ENCODE data around the gene NLRP12. TPM values are rescaled to one million over a fixed set of nuclear protein-coding genes. Genes with fewer than 3 reads are reported as not detected.
"Not testable (repeated sequence)": the region's sequence is repeated elsewhere in the genome, so short reads cannot be mapped to it uniquely, and the experiment has no call there.

The NLRP12 gene, protein sequence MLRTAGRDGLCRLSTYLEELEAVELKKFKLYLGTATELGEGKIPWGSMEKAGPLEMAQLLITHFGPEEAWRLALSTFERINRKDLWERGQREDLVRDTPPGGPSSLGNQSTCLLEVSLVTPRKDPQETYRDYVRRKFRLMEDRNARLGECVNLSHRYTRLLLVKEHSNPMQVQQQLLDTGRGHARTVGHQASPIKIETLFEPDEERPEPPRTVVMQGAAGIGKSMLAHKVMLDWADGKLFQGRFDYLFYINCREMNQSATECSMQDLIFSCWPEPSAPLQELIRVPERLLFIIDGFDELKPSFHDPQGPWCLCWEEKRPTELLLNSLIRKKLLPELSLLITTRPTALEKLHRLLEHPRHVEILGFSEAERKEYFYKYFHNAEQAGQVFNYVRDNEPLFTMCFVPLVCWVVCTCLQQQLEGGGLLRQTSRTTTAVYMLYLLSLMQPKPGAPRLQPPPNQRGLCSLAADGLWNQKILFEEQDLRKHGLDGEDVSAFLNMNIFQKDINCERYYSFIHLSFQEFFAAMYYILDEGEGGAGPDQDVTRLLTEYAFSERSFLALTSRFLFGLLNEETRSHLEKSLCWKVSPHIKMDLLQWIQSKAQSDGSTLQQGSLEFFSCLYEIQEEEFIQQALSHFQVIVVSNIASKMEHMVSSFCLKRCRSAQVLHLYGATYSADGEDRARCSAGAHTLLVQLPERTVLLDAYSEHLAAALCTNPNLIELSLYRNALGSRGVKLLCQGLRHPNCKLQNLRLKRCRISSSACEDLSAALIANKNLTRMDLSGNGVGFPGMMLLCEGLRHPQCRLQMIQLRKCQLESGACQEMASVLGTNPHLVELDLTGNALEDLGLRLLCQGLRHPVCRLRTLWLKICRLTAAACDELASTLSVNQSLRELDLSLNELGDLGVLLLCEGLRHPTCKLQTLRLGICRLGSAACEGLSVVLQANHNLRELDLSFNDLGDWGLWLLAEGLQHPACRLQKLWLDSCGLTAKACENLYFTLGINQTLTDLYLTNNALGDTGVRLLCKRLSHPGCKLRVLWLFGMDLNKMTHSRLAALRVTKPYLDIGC
- 0.12 TPM for total RNA-seq

DNA sequence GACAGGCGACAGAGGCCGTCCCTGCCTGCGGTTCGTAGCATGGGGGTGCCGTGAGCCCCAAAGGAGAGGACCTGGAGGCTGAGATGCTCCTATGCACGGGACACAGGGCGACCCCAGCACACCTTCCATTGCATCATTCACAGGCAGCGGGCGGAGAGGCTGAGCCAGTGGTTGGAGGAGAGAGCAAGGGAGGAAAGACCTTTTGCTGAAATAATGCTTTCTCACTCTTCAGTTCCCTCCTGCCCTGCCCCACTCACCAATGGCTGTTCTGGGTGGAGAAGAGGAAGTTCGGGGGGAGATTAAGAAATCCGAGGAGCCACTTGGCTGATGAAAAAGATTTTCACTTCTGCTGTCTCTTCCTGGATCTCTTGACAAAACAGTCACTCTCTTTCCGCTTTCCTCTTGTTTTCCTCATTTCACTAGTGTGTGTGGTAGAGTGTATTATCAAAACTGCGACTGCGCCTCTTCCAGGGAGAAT lies at the start of gene NLRP12:
TSS of gene NLRP12 (minus strand) at position 181 of the 478 bp plus-strand sequence. CDS start at position 41, 140 bp downstream.
- no peak for ATAC-seq

DNA sequence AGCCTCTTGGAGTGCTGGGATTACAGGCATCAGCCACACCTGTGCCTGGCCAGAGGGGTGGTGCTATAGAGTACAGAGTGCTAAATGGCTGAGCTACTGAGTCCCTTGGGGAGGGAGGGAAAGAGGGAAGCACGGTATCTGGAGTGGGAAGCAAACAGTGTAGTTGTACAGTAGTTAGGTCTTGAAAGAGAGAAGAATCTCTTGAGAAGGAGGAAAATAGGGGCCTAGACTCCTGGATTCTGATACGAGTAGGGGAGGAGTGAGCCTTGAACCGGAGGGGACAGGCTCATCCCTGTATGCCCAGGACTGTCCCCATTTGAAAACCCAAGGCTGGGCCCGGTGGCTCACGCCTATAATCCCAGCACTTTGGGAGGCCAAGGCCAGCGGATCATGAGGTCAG lies 48.6 kb upstream of the NLRP12 start:
- no peak for ATAC-seq

- no peak for ATAC-seq
Measured at GRCh38 chr19:53871454-53871853, 47.3 kb upstream of the NLRP12 start.

DNA sequence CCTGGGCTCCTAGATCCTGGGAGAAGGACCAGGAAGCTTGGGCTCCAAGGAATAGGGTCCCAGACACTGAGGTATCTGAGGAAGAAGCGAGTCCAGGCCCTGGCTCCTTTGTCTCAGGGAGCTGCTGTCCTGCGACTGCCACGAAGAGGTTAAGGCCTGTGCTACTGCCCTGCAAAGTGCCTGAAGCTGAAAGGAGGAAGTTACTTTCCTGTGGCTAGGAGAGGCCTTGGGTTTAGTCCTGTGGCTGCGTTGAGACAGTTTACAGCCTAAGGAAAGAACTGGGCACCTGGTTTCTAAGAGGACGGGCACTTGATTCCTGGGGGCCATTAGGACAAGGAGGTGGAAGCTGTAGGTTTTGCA lies 46.4 kb upstream of the NLRP12 start:
- no peak for ATAC-seq

DNA sequence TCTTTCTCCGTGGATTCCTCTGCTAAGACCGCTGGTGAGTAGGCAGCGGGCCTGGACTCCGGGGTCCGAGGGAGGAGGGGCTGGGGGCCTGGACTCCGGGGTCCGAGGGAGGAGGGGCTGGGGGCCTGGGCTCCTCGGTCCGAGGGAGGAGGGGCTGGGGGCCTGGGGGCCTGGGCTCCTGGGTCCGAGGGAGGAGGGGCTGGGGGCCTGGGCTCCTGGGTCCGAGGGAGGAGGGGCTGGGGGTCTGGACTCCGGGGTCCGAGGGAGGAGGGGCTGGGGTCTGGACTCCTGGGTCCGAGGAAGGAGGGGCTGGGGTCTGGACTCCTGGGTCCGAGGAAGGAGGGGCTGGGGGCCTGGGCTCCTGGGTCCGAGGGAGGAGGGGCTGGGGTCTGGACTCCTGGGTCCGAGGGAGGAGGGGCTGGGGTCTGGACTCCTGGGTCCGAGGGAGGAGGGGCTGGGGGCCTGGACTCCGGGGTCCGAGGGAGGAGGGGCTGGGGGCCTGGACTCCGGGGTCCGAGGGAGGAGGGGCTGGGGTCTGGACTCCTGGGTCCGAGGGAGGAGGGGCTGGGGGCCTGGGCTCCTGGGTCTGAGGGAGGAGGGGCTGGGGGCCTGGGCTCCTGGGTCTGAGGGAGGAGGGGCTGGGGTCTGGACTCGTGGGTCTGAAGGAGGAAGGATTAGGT lies 45.8 kb upstream of the NLRP12 start:
- not testable (repeated sequence) for ATAC-seq

DNA sequence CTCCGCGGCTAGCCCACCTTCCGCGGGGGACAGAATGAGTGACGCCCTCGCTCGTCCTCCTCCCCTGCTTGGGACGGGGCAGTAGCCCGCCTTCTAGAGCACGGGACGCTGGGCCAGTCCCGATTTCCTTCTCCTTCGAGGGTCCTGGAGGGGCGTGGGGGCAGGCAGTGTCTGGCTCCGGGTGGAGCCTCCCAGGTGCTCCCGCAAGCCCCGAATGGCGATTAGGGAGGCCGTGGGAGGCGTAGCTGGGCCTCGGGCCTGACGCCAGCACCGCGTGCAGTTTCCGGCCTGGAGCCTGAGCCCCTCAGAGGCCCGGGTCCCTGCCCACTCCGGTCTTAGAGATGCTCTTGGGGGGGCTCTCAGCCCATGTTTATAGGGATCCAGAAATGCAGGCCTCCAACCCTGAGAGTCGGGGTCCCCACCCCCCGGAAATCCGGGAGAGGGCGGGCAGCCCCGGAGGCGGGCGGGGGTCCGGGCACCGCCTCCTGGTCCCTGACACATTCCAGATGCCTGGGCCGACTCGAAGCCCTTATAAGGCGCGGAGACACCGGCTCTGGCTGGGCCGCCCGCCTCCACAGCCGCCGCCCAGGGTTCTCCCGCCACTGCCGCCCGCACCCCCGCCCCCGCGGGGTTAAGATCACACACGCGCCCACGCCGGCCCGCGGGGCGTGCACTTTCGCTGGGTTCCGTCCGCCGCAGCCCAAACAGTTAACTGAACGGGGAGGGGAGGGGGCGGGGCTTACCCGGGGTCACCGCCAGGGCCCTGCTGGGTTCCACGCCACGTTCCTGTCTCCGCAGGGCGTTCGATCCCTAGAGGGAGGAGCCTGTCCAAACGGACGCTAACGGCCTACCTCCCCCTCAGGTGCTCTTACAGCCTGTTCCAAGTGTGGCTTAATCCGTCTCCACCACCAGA lies 45.0 kb upstream of the NLRP12 start:
- ATAC-seq, result peak; percentile 58

GRCh38 chr19:53868091-53868891 lies 44.2 kb upstream of the NLRP12 start:
- ATAC-seq, result no peak

- peak; percentile 92 for ATAC-seq
Measured at GRCh38 chr19:53867225-53868090, 43.3 kb upstream of the NLRP12 start, which contains the start of gene MYADM. MYADM (plus strand) TSS chr19:53867883; CDS start chr19:53873530, 5,647 bp downstream.

GRCh38 chr19:53866865-53867224 lies 42.7 kb upstream of the NLRP12 start:
- no peak for ATAC-seq

GRCh38 chr19:53865918-53866864 lies 42.1 kb upstream of the NLRP12 start:
- ATAC-seq, result peak; percentile 25

DNA sequence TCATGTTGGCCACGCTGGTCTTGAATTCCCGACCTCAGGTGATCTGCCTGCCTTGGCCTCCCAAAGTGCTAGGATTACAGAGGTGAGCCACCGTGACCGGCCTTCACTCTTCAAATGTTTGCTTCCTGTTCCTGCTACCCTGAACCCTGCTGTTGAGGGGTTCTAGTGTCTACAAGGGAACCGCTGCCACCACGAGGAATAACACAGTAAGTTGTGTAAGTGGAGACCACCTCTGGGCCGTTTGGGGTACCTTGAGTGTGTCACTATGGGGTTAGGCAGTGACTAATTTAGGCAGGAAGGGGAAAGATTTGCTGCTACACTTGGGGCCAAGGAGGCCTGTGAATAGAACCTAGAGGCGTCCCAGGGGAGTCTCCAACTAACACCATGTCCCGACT lies 41.4 kb upstream of the NLRP12 start:
- ATAC-seq, result no peak

GRCh38 chr19:53864308-53864836 lies 40.3 kb upstream of the NLRP12 start:
- ATAC-seq, result no peak

- no peak for ATAC-seq
Measured at GRCh38 chr19:53853707-53854106, 29.6 kb upstream of the NLRP12 start.

DNA sequence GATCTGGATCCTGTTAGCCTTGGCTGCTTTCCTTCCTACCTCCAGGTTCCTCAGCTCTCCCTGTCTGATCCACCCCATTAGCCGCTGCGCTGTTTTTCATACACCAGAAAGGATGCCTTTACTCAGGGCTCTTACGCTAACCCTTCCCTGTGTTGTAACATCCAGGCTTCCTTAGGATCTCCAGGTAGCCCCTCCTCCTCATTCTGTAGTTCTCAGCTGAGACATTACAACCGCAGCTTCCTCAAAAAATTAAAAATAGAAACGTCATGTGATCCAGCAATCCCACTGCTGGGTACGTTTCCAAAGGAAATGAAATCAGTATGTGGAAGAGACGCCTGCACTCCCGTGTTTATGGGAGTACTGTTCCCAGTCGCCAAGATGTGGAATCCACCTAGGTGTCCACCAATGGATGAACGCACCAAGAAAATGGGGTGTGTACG lies 25.1 kb upstream of the NLRP12 start:
- ATAC-seq, result peak; percentile 38

- no peak for ATAC-seq
Measured at GRCh38 chr19:53847555-53847954, 23.4 kb upstream of the NLRP12 start.

- no peak for ATAC-seq
Measured at GRCh38 chr19:53844849-53845246, 20.7 kb upstream of the NLRP12 start.

DNA sequence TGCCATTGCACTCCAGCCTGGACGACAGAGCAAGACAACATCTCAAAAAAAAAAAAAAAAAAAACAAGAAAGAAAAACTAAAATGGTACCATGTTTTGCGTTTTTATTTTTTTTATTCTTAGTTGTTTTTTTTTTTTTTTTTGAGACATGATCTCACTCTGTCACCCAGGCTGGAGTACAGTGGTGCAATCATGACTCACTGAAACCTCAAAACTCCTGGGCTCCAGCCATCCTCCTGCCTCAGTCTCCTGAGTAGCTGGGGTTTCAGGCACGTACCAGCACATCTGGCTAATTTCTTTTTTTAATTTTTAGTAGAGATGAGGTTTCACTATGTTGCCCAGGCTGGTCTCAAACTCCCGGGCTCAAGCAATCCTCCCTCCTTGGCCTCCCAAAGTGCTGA lies 16.8 kb upstream of the NLRP12 start:
- peak; percentile 45 for ATAC-seq

DNA sequence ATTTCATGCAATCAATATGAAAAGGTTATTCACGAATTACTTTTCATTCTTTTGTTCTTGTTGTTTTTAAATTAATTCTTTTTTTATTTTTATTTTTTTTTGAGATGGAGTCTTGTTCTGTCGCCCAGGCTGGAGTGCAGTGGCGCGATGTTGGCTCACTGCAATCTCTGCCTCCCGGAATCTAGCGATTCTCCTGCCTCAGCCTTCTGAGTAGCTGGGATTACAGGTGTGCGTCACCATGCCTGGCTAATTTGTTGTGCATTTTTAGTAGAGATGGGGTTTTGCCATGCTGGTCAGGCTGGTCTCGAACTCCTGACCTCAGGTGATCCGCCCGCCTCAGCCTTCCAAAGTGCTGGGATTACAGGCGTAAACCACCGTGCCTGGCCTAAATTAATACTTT lies 16.1 kb upstream of the NLRP12 start:
- ATAC-seq, result not testable (repeated sequence)
